T-helper 1 cell treated with Interleukin-12 subunit alpha and Interleukin-12 subunit beta and Interleukin-4 antibody, amounts not matched to agents 30 μg/mL and 1 μg/mL, for 36 hours (primary cell): Measurements from ENCODE around the gene RHEB.
A peak's percentile ranks its signal among the peaks of the same experiment; 100 is the strongest.

Experiments used
- H3K27ac Mint-ChIP-seq: one replicate; pipeline ENCODE4 v1.8.0; 2021; ENCODE audit warnings: mild to moderate bottlenecking, mixed read lengths
- H3K27me3 Mint-ChIP-seq: one replicate; pipeline ENCODE4 v1.8.0; 2021; ENCODE audit warnings: low read depth, mixed read lengths
- H3K36me3 Mint-ChIP-seq: one replicate; pipeline ENCODE4 v1.8.0; 2021; ENCODE audit warnings: low read depth, mixed read lengths
- H3K4me1 Mint-ChIP-seq: one replicate; pipeline ENCODE4 v1.8.0; 2021; ENCODE audit warnings: low read depth, mixed read lengths
- H3K4me3 Mint-ChIP-seq: one replicate; pipeline ENCODE4 v1.8.0; 2021; ENCODE audit warnings: mild to moderate bottlenecking, moderate library complexity, mixed read lengths
- H3K9me3 Mint-ChIP-seq: one replicate; pipeline ENCODE4 v1.8.0; 2021; ENCODE audit warnings: mixed read lengths

RHEB gene

DNA sequence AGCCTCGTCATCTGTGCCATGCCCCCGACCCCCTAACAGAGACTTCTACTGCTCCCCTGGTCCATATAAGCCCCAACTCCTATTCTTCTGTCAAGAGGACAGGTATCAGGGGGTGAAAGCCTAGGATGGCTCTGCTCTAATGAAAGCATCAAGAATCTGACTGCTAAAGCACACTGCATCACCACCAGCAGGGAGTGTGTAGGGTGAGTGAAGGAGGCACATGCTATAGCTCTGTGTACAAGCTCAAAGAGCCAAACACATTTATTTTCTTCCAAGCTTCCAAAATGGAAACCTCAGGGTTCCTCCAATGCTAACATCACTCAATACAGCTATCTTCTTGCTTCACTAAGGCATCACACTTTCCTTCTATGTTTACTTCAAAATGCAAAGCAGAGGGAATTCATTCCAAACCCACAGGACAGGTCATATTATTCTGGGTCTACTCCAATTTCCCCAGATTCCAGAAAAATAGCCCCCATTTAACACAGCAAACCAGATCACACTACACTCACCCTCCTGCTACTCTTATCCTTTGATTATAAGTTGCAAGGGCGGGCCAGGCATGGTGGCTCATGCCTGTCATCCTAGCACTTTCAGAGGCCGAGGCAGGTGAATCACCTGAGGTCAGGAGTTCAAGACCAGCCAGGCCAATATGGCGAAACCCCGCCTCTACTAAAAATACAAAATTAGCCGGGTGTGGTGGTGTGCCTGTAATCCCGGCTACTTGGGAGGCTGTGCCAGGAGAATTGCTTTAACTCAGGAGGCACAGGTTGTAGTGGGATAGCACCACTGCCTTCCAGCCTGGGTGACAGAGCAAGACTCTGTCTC lies 36.6 kb downstream of the RHEB start:
- Mint-ChIP-seq H3K4me1 (peaks cover 20% of the 10 kb centered on the region), H3K4me3 (no peak overlapping the region), H3K27ac (no peak overlapping the region), H3K9me3 (no peaks in the 10 kb centered on the region), H3K27me3 (no peaks in the 10 kb centered on the region), H3K36me3 (peaks cover 34% of the 10 kb centered on the region)

DNA sequence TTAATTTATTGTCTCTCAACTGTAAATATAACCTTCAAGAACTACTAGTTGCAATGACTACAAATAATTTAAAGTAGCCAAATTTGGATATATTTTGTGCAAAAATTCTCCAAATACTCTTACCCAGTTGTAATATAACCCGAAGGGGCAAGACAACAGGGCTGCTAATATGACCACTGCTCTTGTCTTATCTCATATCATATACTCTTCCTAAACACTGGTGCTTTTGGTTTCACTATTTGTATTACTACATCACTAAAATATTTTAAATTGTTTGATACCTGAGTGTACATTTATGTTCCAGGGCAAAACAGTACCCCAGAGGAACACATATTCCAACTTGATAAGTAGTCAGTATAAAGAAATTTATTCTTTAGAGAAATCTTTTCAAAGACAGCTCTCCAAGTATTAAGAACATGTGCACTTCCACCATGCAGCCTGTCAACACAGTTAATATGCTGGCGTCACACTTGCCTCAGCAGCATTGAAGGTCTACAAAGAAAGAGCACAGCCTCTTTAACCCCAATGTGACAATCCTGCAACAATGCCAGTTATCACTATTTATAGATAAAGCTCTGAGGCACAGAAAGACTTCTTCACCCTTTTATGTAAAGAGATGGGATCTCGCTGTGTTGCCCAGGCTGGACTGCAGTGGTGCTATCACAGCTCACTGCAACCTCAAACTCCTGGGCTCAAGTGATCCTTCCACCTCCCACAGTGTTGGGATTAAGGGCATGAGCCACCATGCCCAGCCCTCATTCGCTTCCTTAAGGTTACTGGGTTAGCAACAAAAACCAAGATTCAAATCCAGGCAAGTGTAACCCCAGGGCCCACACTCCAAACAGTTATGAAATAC lies 37.8 kb downstream of the RHEB start:
- Mint-ChIP-seq H3K4me1 (peaks cover 20% of the 10 kb centered on the region), H3K9me3 (no peaks in the 10 kb centered on the region), H3K27me3 (no peaks in the 10 kb centered on the region), H3K36me3 (peaks cover 35% of the 10 kb centered on the region), H3K27ac (no peak overlapping the region), H3K4me3 (no peak overlapping the region)

DNA sequence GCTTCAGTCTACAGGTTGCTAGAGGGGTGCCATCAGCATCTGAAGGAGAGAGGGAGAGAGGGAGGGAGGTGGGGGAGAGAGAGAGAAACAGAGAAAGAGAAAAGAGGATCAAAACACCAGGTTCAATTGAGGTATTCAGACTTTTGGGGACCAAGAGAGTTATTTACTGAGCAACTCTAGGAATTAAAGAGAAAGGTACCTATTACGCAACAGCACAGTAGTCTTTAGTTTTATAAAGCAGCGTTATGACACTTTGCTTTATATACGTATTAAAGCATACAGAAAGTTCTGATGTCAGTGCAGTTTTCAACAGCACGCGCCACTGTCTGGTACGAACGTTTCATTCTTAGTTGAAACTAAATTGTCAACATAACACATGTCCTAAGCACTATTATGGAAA lies 41.8 kb downstream of the RHEB start:
- Mint-ChIP-seq H3K27ac (no peak overlapping the region), H3K4me3 (no peak overlapping the region), H3K27me3 (no peaks in the 10 kb centered on the region), H3K36me3 (peaks cover 36% of the 10 kb centered on the region), H3K9me3 (no peaks in the 10 kb centered on the region), H3K4me1 (peaks cover 26% of the 10 kb centered on the region)

DNA sequence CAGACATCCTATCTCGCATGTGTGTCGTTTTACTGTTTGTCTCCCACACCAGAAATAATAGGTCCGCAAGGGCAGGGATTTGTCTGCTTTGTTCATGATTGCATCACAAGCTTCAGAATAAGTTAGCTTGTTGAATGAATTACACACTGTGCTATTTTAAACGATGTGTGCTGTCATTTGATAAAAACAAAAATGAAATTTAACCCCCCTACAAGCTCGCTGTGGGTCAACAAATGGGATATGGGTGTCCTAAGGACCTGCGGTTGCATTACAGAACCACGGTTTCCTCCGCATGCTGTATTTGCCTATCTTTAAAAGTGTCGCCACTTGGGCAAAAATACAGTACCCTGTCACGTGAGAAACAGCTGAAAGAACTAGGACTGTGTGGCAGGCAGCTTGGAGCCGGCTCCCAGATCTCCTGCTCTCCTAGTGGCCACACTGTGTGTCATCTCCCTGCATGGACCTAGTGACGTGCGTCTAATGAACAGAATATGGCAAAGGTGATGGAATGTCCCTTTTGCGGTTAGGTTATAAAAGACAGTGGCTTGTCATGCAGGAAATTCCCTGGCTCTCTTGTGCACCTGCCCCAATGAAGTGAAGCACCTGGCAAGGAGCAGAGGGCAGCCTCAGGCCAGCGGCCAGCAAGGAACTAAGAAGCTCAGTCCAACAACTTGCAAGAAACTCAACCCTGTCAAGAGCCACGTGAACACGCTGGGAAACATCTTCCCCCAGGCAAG lies 46.9 kb downstream of the RHEB start:
- peak overlapping the region; percentile 5 for H3K4me3 Mint-ChIP-seq
- H3K27me3 Mint-ChIP-seq, result no peaks in the 10 kb centered on the region
- H3K36me3 Mint-ChIP-seq, result peaks cover 59% of the 10 kb centered on the region
- H3K4me1 Mint-ChIP-seq, result peaks cover 32% of the 10 kb centered on the region
- no peaks in the 10 kb centered on the region for H3K9me3 Mint-ChIP-seq
- H3K27ac Mint-ChIP-seq, result peak overlapping the region; percentile 59

DNA sequence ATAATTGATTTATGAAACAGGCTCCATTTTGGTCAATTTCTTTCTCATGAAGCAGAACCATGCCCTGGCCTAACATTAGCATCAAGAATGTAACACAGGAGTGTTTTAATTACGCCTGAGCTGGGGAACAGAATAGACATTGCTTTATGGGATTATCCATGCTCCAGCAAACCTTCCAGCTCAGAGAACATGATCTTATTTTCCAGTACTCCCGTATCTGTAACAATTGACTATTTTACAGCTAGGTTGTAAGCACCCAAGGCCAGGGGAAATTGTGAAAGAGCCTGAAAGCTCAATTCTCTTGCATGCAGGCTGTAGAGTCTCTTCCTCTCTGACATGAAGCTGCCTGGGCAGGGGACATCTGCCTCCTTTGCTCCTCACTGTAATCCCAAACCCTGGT lies 49.0 kb downstream of the RHEB start:
- Mint-ChIP-seq H3K36me3 (peaks cover 54% of the 10 kb centered on the region), H3K4me3 (no peak overlapping the region), H3K27ac (no peak overlapping the region)

DNA sequence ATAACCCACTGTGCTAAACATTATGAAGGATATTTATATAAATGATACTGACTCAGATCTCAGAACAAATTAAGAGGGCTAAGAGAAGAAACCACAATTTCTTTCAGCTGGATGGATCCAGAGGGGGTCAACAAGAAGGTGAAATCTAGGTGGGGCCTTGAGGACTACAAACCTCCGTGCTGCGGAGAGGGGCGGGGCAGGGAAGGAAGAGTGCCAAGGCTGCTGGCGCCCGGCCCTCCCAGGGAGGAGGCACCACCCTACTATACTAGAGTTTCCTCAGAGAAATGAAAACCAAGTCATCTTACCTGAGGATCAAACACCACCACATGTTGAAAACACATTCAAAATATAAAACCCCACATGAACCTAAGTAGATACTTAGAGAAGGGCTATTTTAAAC lies 50.4 kb downstream of the RHEB start:
- H3K4me3 Mint-ChIP-seq, result no peak overlapping the region
- peaks cover 30% of the 10 kb centered on the region for H3K4me1 Mint-ChIP-seq
- H3K9me3 Mint-ChIP-seq, result peaks cover under 1% of the 10 kb centered on the region
- no peak overlapping the region for H3K27ac Mint-ChIP-seq
- H3K36me3 Mint-ChIP-seq, result peaks cover 66% of the 10 kb centered on the region
- H3K27me3 Mint-ChIP-seq, result no peaks in the 10 kb centered on the region

More for the DNA sequence above, 49.0 kb downstream of the RHEB start:
- Mint-ChIP-seq H3K9me3 (no peaks in the 10 kb centered on the region), H3K4me1 (peaks cover 28% of the 10 kb centered on the region), H3K27me3 (no peaks in the 10 kb centered on the region)

DNA sequence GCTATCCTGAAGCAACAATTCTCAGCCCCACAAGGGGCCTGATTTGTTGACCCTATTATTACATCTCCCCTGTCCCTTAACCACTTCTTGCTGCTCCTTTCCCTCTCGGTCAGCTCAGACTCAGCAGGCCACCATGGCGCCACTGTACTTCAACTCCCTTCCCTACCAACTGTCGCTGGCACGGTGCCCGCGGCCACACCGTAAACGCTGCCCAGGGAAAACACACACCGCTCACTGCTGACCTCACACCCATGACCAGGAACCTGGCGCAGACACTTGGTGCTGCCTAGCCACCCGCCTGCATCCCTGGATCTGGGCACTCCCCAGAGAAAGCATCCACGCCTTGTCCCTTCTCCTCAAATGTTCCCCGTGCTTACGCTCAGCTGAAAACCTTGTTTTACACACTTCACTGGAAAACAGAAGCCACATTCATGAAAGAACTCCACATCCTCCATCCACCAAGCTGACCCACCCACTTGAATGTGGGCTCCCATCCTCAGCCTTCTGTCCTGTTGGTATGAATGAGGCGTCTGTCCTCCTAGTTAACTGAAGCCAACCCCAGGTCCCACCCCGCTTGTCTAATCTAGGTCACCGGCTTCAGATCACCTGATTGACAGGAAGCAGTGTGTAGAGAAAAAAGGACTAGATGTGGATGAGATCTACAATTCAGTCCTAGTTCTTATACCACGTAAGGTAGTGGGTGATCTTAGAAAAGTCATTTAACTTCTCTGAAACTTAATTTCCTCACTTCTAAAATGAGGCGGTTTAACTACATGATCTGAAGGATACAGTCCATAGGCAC lies 51.3 kb downstream of the RHEB start:
- H3K27ac Mint-ChIP-seq, result peak overlapping the region; percentile 43
- no peak overlapping the region for H3K4me3 Mint-ChIP-seq
- no peaks in the 10 kb centered on the region for H3K27me3 Mint-ChIP-seq
- H3K4me1 Mint-ChIP-seq, result peaks cover 26% of the 10 kb centered on the region
- peaks cover 8% of the 10 kb centered on the region for H3K9me3 Mint-ChIP-seq
- peaks cover 67% of the 10 kb centered on the region for H3K36me3 Mint-ChIP-seq

DNA sequence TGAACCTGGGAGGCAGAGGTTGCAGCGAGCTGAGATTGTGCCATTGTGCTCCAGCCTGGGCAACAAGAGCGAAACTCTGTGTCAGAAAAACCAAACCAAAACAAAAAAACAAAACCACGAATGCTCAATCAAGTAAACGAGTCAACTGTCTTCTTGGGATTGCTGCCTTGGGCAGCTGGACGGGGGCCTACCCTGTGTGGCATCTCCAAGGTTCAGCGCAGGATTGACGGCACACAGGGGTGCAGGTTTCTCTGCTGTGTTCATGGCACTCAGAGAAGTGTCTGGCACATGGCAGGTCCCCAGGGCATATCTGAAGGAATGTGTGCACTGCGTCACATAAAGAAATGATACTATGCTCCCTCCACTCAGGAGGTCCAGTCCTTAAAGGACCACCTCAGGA lies 54.5 kb downstream of the RHEB start:
- Mint-ChIP-seq H3K4me3 (no peak overlapping the region), H3K36me3 (peaks cover 65% of the 10 kb centered on the region), H3K27ac (no peak overlapping the region), H3K27me3 (peaks cover 6% of the 10 kb centered on the region), H3K4me1 (peaks cover 7% of the 10 kb centered on the region), H3K9me3 (peaks cover 36% of the 10 kb centered on the region)

DNA sequence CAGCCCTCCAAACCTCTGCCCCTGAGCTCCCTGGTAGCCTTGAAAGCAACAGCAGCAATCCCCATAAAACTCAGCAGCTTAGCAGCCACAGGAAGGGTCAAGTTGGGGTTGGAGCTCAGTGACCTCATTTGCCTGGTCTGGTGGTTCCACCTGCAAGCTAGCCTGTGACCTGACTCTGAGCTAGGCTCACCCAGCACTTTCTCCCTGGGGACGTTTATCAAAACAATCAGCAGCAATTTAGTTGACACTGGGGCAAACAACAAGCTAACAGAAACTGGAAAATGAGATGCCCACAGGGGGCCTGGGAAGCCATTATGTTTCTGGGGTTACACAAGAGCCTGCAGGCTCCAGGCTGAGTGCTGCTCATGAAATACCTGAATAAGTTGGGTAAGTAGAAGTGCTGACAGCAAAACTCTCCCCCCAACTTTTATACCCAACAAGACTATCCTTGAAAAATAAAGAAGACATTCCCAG lies 57.4 kb downstream of the RHEB start:
- H3K4me3 Mint-ChIP-seq, result no peak overlapping the region
- peaks cover 2% of the 10 kb centered on the region for H3K4me1 Mint-ChIP-seq
- H3K27ac Mint-ChIP-seq, result no peak overlapping the region
- H3K36me3 Mint-ChIP-seq, result peaks cover 38% of the 10 kb centered on the region
- H3K27me3 Mint-ChIP-seq, result peaks cover 10% of the 10 kb centered on the region
- H3K9me3 Mint-ChIP-seq, result peaks cover 36% of the 10 kb centered on the region

DNA sequence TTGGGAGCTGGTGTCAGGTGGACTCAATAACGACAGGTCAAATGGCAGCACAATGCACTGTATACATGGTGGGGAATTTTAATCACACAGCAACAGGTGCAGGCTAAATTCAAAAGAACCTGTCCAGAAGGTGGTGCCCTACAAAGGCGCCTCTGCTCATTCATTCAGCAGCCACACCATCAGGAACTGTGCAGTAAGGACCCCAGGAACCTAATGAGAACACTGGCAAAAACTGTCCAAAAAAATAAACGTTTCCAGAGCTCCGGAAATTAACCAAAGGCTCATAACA lies 57.8 kb downstream of the RHEB start:
- H3K9me3 Mint-ChIP-seq, result peaks cover 36% of the 10 kb centered on the region
- peaks cover 2% of the 10 kb centered on the region for H3K4me1 Mint-ChIP-seq
- peaks cover 14% of the 10 kb centered on the region for H3K27me3 Mint-ChIP-seq
- no peak overlapping the region for H3K4me3 Mint-ChIP-seq
- H3K27ac Mint-ChIP-seq, result no peak overlapping the region
- H3K36me3 Mint-ChIP-seq, result peaks cover 37% of the 10 kb centered on the region

DNA sequence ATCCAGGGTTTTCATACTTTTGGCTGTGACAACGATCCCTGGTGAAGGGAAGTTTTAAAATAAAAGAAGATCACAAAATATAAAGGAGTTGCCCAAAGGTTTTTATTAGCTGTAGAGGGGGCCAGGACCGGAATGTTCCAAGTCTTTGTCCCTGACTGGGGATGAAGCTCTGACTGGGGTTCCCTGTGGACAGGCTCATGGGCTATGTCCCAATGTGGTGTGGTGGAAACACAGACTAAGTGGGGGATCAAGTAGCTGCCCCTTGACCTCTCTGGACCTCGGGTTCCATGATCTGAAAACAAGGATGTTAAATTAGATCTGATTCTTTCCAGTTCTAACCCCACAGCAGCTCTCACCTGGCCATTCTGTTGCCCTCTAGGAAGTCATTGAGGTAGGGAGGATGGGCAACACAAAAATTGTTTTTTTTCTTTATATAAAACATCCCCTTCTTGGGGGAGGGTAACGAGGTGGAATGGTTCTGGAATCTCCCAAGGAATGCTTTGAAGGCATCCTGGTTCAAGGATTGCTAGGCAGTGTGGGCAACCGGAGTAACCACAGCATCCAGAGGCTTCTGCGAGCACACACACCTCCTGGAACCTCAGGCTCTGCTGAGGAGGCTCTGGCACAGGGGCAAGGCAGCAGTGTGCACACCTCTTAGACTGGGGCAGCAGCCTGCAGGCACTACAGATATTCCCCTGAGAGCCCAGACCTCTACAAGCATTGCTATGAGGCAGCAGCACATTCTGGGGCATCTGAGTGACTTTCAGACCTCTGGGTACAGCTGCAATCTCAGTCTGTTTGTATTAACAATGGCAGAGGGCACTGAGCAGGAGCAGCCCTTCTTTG lies 58.4 kb downstream of the RHEB start:
- Mint-ChIP-seq H3K27ac (no peak overlapping the region), H3K4me1 (peaks cover 2% of the 10 kb centered on the region), H3K4me3 (no peak overlapping the region), H3K27me3 (peaks cover 14% of the 10 kb centered on the region), H3K36me3 (peaks cover 37% of the 10 kb centered on the region), H3K9me3 (peaks cover 36% of the 10 kb centered on the region)

DNA sequence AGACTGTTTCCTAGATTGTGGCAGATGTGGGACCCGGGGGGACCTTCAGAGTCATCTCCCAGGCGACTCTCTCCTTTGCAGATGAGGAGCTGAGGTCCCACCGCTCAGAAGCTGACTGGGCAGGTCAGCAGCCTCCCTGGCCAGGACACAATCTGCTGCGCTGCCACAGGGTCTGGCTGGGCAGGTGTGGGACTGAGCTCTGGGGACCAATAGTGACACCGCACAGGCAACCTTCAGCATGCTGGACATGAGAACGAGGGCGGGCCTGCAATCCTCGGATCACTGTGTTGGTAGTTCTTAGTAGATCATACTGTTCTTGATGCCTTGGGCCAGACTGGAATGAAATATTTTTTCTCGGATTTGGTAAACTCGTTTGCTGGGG lies 59.2 kb downstream of the RHEB start:
- Mint-ChIP-seq H3K27me3 (peaks cover 14% of the 10 kb centered on the region), H3K27ac (no peak overlapping the region), H3K4me3 (no peak overlapping the region), H3K36me3 (peaks cover 30% of the 10 kb centered on the region), H3K4me1 (peaks cover under 1% of the 10 kb centered on the region), H3K9me3 (peaks cover 36% of the 10 kb centered on the region)

DNA sequence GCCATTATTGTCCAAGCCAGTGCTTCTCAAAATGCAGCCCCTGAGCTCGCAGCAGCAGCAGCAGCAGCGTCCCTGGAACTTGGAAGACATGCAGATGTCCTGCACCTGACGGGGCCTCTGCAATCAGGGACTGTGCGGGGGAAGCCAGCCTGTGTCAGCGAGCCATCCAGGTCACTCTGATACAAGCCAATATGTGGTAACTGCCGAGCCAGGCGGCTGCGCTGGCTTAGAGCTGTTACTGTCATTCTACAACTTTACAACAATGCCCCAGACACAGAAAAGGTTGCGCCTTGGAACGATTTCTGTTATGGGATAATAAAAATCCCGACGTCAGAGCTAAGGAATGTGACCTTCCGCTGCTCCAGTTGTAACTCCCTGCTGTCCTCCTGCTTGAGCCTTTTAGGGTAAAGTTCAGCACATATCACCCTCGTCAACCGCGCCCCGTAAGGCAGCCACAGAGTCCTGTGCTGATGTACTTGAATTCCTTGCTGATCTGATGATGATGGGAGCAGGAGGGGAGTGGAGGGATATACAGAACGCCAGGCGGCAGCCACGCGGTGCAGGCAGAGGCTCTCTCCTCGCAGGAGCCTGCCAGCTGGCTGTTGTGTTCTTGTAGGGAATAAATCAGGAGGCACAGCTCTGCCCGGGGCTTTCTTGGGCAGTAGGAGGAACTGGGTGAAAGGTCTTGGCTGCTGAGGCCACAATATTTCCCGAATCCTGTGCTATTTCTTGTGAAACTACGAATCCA lies 59.8 kb downstream of the RHEB start:
- Mint-ChIP-seq H3K9me3 (peaks cover 36% of the 10 kb centered on the region), H3K27ac (no peak overlapping the region), H3K4me3 (no peak overlapping the region)

More for the DNA sequence above, 59.8 kb downstream of the RHEB start:
- Mint-ChIP-seq H3K4me1 (no peaks in the 10 kb centered on the region), H3K36me3 (peaks cover 25% of the 10 kb centered on the region), H3K27me3 (peaks cover 14% of the 10 kb centered on the region)
